ENCODE data around the gene VTA1.
"Not testable (repeated sequence)": the region's sequence is repeated elsewhere in the genome, so short reads cannot be mapped to it uniquely, and the experiment has no call there.

The VTA1 gene

GRCh38 chr6:142172758-142173157, 25.7 kb downstream of the VTA1 start:
- no peak for DNase-seq

GRCh38 chr6:142173980-142174379, 26.9 kb downstream of the VTA1 start:
- DNase-seq = no peak

- DNase-seq = no peak
Observed at GRCh38 chr6:142174703-142175102, 27.6 kb downstream of the VTA1 start.

GRCh38 chr6:142178129-142178528, 31.1 kb downstream of the VTA1 start:
- DNase-seq = no peak

- no peak for DNase-seq
Observed at GRCh38 chr6:142182004-142182403, 34.9 kb downstream of the VTA1 start.

GRCh38 chr6:142183351-142183750, 36.3 kb downstream of the VTA1 start:
- DNase-seq = no peak

GRCh38 chr6:142184307-142184706, 37.2 kb downstream of the VTA1 start:
- no peak for DNase-seq

GRCh38 chr6:142185641-142186040, 38.6 kb downstream of the VTA1 start:
- DNase-seq = no peak

GRCh38 chr6:142187209-142187608, 40.1 kb downstream of the VTA1 start:
- no peak for DNase-seq

- DNase-seq = not testable (repeated sequence)
Observed at GRCh38 chr6:142188341-142188740, 41.3 kb downstream of the VTA1 start.

- no peak for DNase-seq
Observed at GRCh38 chr6:142189057-142189456, 42.0 kb downstream of the VTA1 start.

- no peak for DNase-seq
Observed at GRCh38 chr6:142192343-142192742, 45.3 kb downstream of the VTA1 start.

GRCh38 chr6:142193621-142194020, 46.6 kb downstream of the VTA1 start:
- DNase-seq = no peak

GRCh38 chr6:142195862-142196541, 48.9 kb downstream of the VTA1 start:
- no peak for DNase-seq

- DNase-seq = no peak
Observed at GRCh38 chr6:142200846-142201628, 54.0 kb downstream of the VTA1 start.

GRCh38 chr6:142207265-142207877, 60.3 kb downstream of the VTA1 start:
- no peak for DNase-seq

- no peak for DNase-seq
Observed at GRCh38 chr6:142210606-142211005, 63.5 kb downstream of the VTA1 start.

GRCh38 chr6:142213402-142213801, 66.3 kb downstream of the VTA1 start:
- DNase-seq = no peak

- DNase-seq = no peak
Observed at GRCh38 chr6:142218446-142218845, 71.4 kb downstream of the VTA1 start.

GRCh38 chr6:142222022-142222421, 75.0 kb downstream of the VTA1 start:
- no peak for DNase-seq

- DNase-seq = no peak
Observed at GRCh38 chr6:142223938-142224337, 76.9 kb downstream of the VTA1 start.

GRCh38 chr6:142225115-142225514, 78.1 kb downstream of the VTA1 start:
- no peak for DNase-seq

- DNase-seq = no peak
Observed at GRCh38 chr6:142225552-142225951, 78.5 kb downstream of the VTA1 start.

- no peak for DNase-seq
Observed at GRCh38 chr6:142226731-142227130, 79.7 kb downstream of the VTA1 start.

Measured in NCI-H2081 treated with DMSO at 0.1 percent for 48 hours (cell line).